Stimulated activated naive CD8-positive, alpha-beta T cell treated with anti-CD3 and anti-CD28 coated beads, Interleukin-15, amount 100 ng/mL, for 72 hours (primary cell): Measurements from ENCODE around the gene KCNMB1.

Source experiments
- ATAC-seq: fragments of 150-1000 bp; cut with Tn5 transposase; 2 replicates; pipeline ENCODE4 v1.10.0; 2021; ENCODE audit warnings: mild to moderate bottlenecking, moderate library complexity
- DNase-seq, 2 donors: peaks; one replicate each; pipeline ENCODE4 v3.0.0; 2021 to 2022
- H3K27ac Mint-ChIP-seq, 2 donors: one replicate each; pipeline ENCODE4 v1.8.0; 2022; ENCODE audit warnings: mild to moderate bottlenecking in 2 of 2, mixed read lengths in 2 of 2, moderate library complexity in 2 of 2
- H3K27me3 Mint-ChIP-seq: one replicate; pipeline ENCODE4 v1.8.0; 2022; ENCODE audit warnings: mixed read lengths
- H3K4me1 Mint-ChIP-seq: one replicate; pipeline ENCODE4 v1.8.0; 2022; ENCODE audit warnings: mild to moderate bottlenecking, mixed read lengths
- H3K4me3 Mint-ChIP-seq, 2 donors: one replicate each; pipeline ENCODE4 v1.8.0; 2022; ENCODE audit warnings: mild to moderate bottlenecking in 2 of 2, mixed read lengths in 2 of 2, moderate library complexity in 1 of 2
- H3K9me3 Mint-ChIP-seq, 2 donors: one replicate each; pipeline ENCODE4 v1.8.0; 2022; ENCODE audit warnings: mixed read lengths in 2 of 2

KCNMB1 gene

GRCh38 chr5:170327168-170327567 is 62.0 kb downstream of the KCNMB1 start:
- Mint-ChIP-seq H3K4me3 (no peak overlapping the region), H3K27ac (no peak overlapping the region), H3K27me3 (no peaks in the 10 kb centered on the region), H3K9me3 (no peaks in the 10 kb centered on the region), H3K4me1 (no peaks in the 10 kb centered on the region)
- no peak for DNase-seq
- ATAC-seq: no peak
